HEK293 (cell line): ENCODE data around the gene TES.

Experiments used
- CTCF ChIA-PET: fragments of 350-600 bp; formaldehyde crosslinking; extraction: SDS; loops from one replicate; lab custom pipeline; 2021; ENCODE audit warnings: antibody characterized with exemption; lab: Yijun Ruan, JAX
- POLR2A ChIA-PET: fragments of 300-600 bp; formaldehyde crosslinking; extraction: SDS; loops from one replicate; lab custom pipeline; 2020; ENCODE audit warnings: antibody characterized with exemption, inconsistent platforms; lab: Yijun Ruan, JAX
- H3K27ac ChIP-seq: fragments of 200-500 bp; sonication (Bioruptor generic); 2 replicates; pipeline ENCODE4 v1.5.1; 2014; ENCODE audit warnings: low read depth, low read length, control low read depth, inconsistent platforms; ENCODE audit errors: extremely low read depth
- H3K36me3 ChIP-seq, 2 experiments: fragments of 200-500 bp in 1 of 2; sonication (Bioruptor generic) in 1 of 2; 1 replicate in 1 of 2; 2 replicates in 1 of 2; pipeline ENCODE4 v1.5.1; 2014 to 2017; ENCODE audit warnings: inconsistent platforms in 2 of 2, low read length in 2 of 2; ENCODE audit not compliant: control insufficient read depth in 2 of 2, insufficient read depth in 1 of 2
- H3K4me1 ChIP-seq: fragments of 200-500 bp; sonication (Bioruptor generic); 2 replicates; pipeline ENCODE4 v1.5.1; 2014; ENCODE audit warnings: mild to moderate bottlenecking, low read length, inconsistent platforms; ENCODE audit not compliant: control insufficient read depth, insufficient read depth
- H3K4me3 ChIP-seq: 2 replicates; pipeline ENCODE4 v1.5.1; 2011; ENCODE audit warnings: low read depth, mild to moderate bottlenecking, control low read depth, low read length, moderate library complexity
- H3K9me3 ChIP-seq: fragments of 200-500 bp; sonication (Bioruptor generic); 2 replicates; pipeline ENCODE4 v1.5.1; 2014; ENCODE audit warnings: low read depth, low read length, inconsistent platforms; ENCODE audit not compliant: control insufficient read depth, insufficient read depth
- BCL11A ChIP-seq: fragments of 450-650 bp; formaldehyde crosslinking; IDR thresholded peaks from 2 replicates; pipeline ENCODE4 v1.5.1; 2016; ENCODE audit warnings: low read depth, missing biosample characterization, missing genetic modification characterization
- SP3 ChIP-seq: fragments of 450-650 bp; formaldehyde crosslinking; IDR thresholded peaks from 2 replicates; pipeline ENCODE4 v1.5.1; 2016; ENCODE audit warnings: missing biosample characterization, missing genetic modification characterization
- TCF7L2 ChIP-seq: IDR thresholded peaks from 2 replicates; pipeline ENCODE4 v1.6.1; 2011; ENCODE audit warnings: low read depth, mild to moderate bottlenecking, inconsistent platforms, low read length, moderate library complexity, borderline replicate concordance
- ZFHX2 ChIP-seq: fragments of 450-650 bp; formaldehyde crosslinking; conservative IDR thresholded peaks from 2 replicates; pipeline ENCODE4 v1.5.1; 2016; ENCODE audit warnings: missing biosample characterization, missing genetic modification characterization
- ZFP41 ChIP-seq: fragments of 450-650 bp; formaldehyde crosslinking; IDR thresholded peaks from 2 replicates; pipeline ENCODE4 v1.5.1; 2016; ENCODE audit warnings: missing biosample characterization, missing genetic modification characterization, borderline replicate concordance
- ZNF121 ChIP-seq: fragments of 450-650 bp; formaldehyde crosslinking; IDR thresholded peaks from 2 replicates; pipeline ENCODE4 v1.5.1; 2016; ENCODE audit warnings: missing biosample characterization, missing genetic modification characterization
- ZNF132 ChIP-seq: fragments of 450-650 bp; formaldehyde crosslinking; IDR thresholded peaks from 2 replicates; pipeline ENCODE4 v1.5.1; 2017; ENCODE audit warnings: missing biosample characterization, missing genetic modification characterization, borderline replicate concordance
- ZNF138 ChIP-seq: fragments of 450-650 bp; formaldehyde crosslinking; IDR thresholded peaks from 2 replicates; pipeline ENCODE4 v1.5.1; 2016; ENCODE audit warnings: missing biosample characterization, missing genetic modification characterization, borderline replicate concordance
- ZNF175 ChIP-seq: fragments of 450-650 bp; formaldehyde crosslinking; IDR thresholded peaks from 2 replicates; pipeline ENCODE4 v1.5.1; 2016; ENCODE audit warnings: missing biosample characterization, missing genetic modification characterization
- ZNF211 ChIP-seq: fragments of 450-650 bp; formaldehyde crosslinking; IDR thresholded peaks from 2 replicates; pipeline ENCODE4 v1.5.1; 2016; ENCODE audit warnings: low read depth, missing biosample characterization, missing genetic modification characterization
- ZNF350 ChIP-seq: fragments of 450-650 bp; formaldehyde crosslinking; IDR thresholded peaks from 2 replicates; pipeline ENCODE4 v1.5.0; 2017; ENCODE audit warnings: missing biosample characterization, mild to moderate bottlenecking, missing genetic modification characterization
- ZNF354C ChIP-seq: fragments of 450-650 bp; formaldehyde crosslinking; IDR thresholded peaks from 2 replicates; pipeline ENCODE4 v1.5.1; 2016; ENCODE audit warnings: missing biosample characterization, missing genetic modification characterization, low read depth, borderline replicate concordance
- ZNF366 ChIP-seq: fragments of 450-650 bp; formaldehyde crosslinking; conservative IDR thresholded peaks from 2 replicates; pipeline ENCODE4 v1.5.1; 2016; ENCODE audit warnings: missing biosample characterization, missing genetic modification characterization
- ZNF521 ChIP-seq: fragments of 450-650 bp; formaldehyde crosslinking; IDR thresholded peaks from 2 replicates; pipeline ENCODE4 v1.5.1; 2017; ENCODE audit warnings: missing biosample characterization, mild to moderate bottlenecking, missing genetic modification characterization
- ZNF544 ChIP-seq: fragments of 450-650 bp; formaldehyde crosslinking; IDR thresholded peaks from 2 replicates; pipeline ENCODE4 v1.5.0; 2017; ENCODE audit warnings: missing biosample characterization, missing genetic modification characterization
- ZNF548 ChIP-seq: fragments of 450-650 bp; formaldehyde crosslinking; IDR thresholded peaks from 2 replicates; pipeline ENCODE4 v1.5.1; 2016; ENCODE audit warnings: missing biosample characterization, missing genetic modification characterization
- ZNF626 ChIP-seq: fragments of 450-650 bp; sonication (Bioruptor Pico); formaldehyde crosslinking; IDR thresholded peaks from 2 replicates; pipeline ENCODE4 v1.5.1; 2018; ENCODE audit warnings: missing biosample characterization, missing genetic modification characterization, inconsistent platforms
- ZNF658 ChIP-seq: fragments of 450-650 bp; formaldehyde crosslinking; IDR thresholded peaks from 2 replicates; pipeline ENCODE4; 2016; ENCODE audit warnings: missing biosample characterization, missing genetic modification characterization
- ZNF670 ChIP-seq: fragments of 450-650 bp; formaldehyde crosslinking; IDR thresholded peaks from 2 replicates; pipeline ENCODE4 v1.5.1; 2016; ENCODE audit warnings: missing biosample characterization, missing genetic modification characterization, low read depth
- ZNF701 ChIP-seq: fragments of 450-650 bp; formaldehyde crosslinking; IDR thresholded peaks from 2 replicates; pipeline ENCODE4 v1.5.1; 2016; ENCODE audit warnings: missing biosample characterization, missing genetic modification characterization
- ZNF707 ChIP-seq: fragments of 450-650 bp; formaldehyde crosslinking; IDR thresholded peaks from 2 replicates; pipeline ENCODE4 v1.5.1; 2016; ENCODE audit warnings: missing biosample characterization, missing genetic modification characterization
- ZNF776 ChIP-seq: fragments of 450-650 bp; formaldehyde crosslinking; IDR thresholded peaks from 2 replicates; pipeline ENCODE4 v1.5.0; 2017; ENCODE audit warnings: missing biosample characterization, missing genetic modification characterization, borderline replicate concordance
- ZNF785 ChIP-seq: fragments of 450-650 bp; formaldehyde crosslinking; IDR thresholded peaks from 2 replicates; pipeline ENCODE4 v1.5.1; 2016; ENCODE audit warnings: missing biosample characterization, missing genetic modification characterization
- ZNF837 ChIP-seq: fragments of 450-650 bp; formaldehyde crosslinking; IDR thresholded peaks from 2 replicates; pipeline ENCODE4 v1.5.1; 2016; ENCODE audit warnings: missing biosample characterization, missing genetic modification characterization
- ZNF843 ChIP-seq: fragments of 450-650 bp; formaldehyde crosslinking; IDR thresholded peaks from 2 replicates; pipeline ENCODE4 v1.5.1; 2016; ENCODE audit warnings: missing biosample characterization, missing genetic modification characterization
- TF ChIP-seq, protein P1 (sequence below): fragments of 450-650 bp; formaldehyde crosslinking; IDR thresholded peaks from 2 replicates; pipeline ENCODE4 v1.5.1; 2016; ENCODE audit warnings: missing biosample characterization, missing genetic modification characterization
- TF ChIP-seq, protein P2 (sequence below): fragments of 450-650 bp; formaldehyde crosslinking; IDR thresholded peaks from 2 replicates; pipeline ENCODE4 v1.5.1; 2017; ENCODE audit warnings: missing biosample characterization, missing genetic modification characterization
- TF ChIP-seq, protein P3 (sequence below): fragments of 450-650 bp; formaldehyde crosslinking; IDR thresholded peaks from 2 replicates; pipeline ENCODE4 v1.5.1; 2016; ENCODE audit warnings: missing biosample characterization, missing genetic modification characterization

The TES gene

DNA sequence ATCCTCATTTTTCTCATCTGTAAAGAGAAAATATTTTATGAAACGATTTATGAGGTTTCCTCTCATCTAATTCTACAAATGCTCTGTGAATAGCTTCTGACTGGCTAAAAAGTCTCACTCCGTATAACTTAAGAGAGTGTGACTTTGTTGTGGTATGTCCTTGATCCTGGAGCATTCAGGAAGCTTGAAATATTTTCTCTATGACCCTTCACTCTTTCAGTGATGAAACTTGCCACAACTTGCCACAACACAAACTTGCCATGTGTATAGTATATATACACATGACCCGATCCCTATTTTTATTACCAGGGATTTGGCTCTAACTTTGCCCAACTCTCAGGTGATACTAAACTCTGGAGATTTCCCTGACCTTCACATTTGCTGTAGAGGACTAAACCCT, 74.1 kb downstream of the TES start:
- POLR2A ChIA-PET: no interaction called here
- H3K36me3 ChIP-seq: no peaks in the 10 kb centered on the region
- TF ChIP-seq ZNF707: no peak
- no peak for TF ChIP-seq TCF7L2
- no peak for TF ChIP-seq ZNF658 (tag by site-specific recombination)
- no peak for TF ChIP-seq ZNF837 (tag by site-specific recombination)
- TF ChIP-seq ZNF211 (tag by site-specific recombination): no peak
- TF ChIP-seq ZNF785 (tag by site-specific recombination): no peak
- no peak for TF ChIP-seq ZNF366
- TF ChIP-seq ZNF521 (tag by site-specific recombination): no peak
- no peak for TF ChIP-seq ZNF175 (tag by site-specific recombination)
- no peak for TF ChIP-seq ZNF350 (tag by site-specific recombination)
- no peak for TF ChIP-seq ZFP41 (tag by site-specific recombination)
- no peak for TF ChIP-seq SP3 (tag by site-specific recombination)
- TF ChIP-seq ZFHX2 (tag by site-specific recombination): no peak
- no peak for TF ChIP-seq ZNF776 (tag by site-specific recombination)
- TF ChIP-seq, protein P1, sequence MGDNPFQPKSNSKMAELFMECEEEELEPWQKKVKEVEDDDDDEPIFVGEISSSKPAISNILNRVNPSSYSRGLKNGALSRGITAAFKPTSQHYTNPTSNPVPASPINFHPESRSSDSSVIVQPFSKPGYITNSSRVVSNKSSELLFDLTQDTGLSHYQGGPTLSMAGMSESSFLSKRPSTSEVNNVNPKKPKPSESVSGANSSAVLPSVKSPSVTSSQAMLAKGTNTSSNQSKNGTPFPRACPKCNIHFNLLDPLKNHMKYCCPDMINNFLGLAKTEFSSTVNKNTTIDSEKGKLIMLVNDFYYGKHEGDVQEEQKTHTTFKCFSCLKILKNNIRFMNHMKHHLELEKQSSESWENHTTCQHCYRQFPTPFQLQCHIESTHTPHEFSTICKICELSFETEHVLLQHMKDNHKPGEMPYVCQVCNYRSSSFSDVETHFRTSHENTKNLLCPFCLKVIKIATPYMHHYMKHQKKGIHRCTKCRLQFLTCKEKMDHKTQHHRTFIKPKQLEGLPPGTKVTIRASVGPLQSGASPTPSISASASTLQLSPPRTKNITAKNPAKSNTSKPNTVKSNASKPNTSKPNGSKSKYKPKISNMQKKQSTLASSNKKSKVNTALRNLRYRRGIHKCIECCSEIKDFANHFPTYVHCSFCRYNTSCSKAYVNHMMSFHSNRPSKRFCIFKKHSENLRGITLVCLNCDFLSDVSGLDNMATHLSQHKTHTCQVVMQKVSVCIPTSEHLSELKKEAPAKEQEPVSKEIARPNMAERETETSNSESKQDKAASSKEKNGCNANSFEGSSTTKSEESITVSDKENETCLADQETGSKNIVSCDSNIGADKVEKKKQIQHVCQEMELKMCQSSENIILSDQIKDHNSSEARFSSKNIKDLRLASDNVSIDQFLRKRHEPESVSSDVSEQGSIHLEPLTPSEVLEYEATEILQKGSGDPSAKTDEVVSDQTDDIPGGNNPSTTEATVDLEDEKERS (tag by site-specific recombination): no peak
- no peak for TF ChIP-seq ZNF626 (tag by site-specific recombination)
- no peak for TF ChIP-seq ZNF354C (tag by site-specific recombination)
- no peak for TF ChIP-seq ZNF701 (tag by site-specific recombination)
- TF ChIP-seq, protein P2, sequence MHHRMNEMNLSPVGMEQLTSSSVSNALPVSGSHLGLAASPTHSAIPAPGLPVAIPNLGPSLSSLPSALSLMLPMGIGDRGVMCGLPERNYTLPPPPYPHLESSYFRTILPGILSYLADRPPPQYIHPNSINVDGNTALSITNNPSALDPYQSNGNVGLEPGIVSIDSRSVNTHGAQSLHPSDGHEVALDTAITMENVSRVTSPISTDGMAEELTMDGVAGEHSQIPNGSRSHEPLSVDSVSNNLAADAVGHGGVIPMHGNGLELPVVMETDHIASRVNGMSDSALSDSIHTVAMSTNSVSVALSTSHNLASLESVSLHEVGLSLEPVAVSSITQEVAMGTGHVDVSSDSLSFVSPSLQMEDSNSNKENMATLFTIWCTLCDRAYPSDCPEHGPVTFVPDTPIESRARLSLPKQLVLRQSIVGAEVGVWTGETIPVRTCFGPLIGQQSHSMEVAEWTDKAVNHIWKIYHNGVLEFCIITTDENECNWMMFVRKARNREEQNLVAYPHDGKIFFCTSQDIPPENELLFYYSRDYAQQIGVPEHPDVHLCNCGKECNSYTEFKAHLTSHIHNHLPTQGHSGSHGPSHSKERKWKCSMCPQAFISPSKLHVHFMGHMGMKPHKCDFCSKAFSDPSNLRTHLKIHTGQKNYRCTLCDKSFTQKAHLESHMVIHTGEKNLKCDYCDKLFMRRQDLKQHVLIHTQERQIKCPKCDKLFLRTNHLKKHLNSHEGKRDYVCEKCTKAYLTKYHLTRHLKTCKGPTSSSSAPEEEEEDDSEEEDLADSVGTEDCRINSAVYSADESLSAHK: no peak
- no peak for TF ChIP-seq BCL11A (tag by site-specific recombination)
- H3K4me1 ChIP-seq: no peaks in the 10 kb centered on the region; the same call in 1 of the 2 replicates
- CTCF ChIA-PET: interaction anchor here (0.8 to 1.1 kb wide), 4 partner anchors 8 to 301 kb away, joined by 3 to 4 read pairs (median 3); no protein-coding TSS in a partner anchor
- no peak overlapping the region for H3K4me3 ChIP-seq
- no peaks in the 10 kb centered on the region for H3K9me3 ChIP-seq
- no peak overlapping the region for H3K27ac ChIP-seq

DNA sequence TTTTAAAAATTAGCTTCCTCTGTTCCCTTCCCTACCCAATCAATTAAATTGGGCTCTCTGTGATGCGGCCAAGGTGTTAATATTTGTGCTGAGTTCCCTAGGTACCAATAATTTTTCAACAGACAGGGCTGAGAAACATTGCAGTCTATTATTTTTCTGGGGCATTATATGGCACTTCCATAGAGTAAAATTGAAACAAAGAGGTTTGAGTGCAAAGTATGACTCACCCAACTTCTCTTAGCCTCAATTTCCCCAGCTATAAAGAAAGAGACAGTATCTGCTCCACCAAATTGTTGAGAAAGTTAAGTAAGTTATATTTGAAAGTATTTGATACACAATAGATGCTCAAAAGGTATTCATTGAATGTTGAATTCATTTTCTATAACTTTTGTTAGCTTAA, 74.9 kb downstream of the TES start:
- no peaks in the 10 kb centered on the region for H3K9me3 ChIP-seq
- no peak overlapping the region for H3K4me3 ChIP-seq
- POLR2A ChIA-PET: no interaction called here
- TF ChIP-seq, protein P3, sequence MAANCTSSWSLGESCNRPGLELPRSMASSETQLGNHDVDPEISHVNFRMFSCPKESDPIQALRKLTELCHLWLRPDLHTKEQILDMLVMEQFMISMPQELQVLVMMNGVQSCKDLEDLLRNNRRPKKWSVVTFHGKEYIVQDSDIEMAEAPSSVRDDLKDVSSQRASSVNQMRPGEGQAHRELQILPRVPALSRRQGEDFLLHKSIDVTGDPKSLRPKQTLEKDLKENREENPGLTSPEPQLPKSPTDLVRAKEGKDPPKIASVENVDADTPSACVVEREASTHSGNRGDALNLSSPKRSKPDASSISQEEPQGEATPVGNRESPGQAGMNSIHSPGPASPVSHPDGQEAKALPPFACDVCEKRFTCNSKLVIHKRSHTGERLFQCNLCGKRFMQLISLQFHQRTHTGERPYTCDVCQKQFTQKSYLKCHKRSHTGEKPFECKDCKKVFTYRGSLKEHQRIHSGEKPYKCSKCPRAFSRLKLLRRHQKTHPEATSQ (tag by site-specific recombination): no peak
- no peak for TF ChIP-seq ZNF843 (tag by site-specific recombination)
- no peak for TF ChIP-seq ZNF121 (tag by site-specific recombination)
- TF ChIP-seq ZNF138 (tag by site-specific recombination): no peak
- TF ChIP-seq ZNF626 (tag by site-specific recombination): no peak
- TF ChIP-seq ZNF670 (tag by site-specific recombination): no peak
- TF ChIP-seq ZNF544 (tag by site-specific recombination): no peak
- no peak for TF ChIP-seq ZNF132 (tag by site-specific recombination)
- TF ChIP-seq ZNF548 (tag by site-specific recombination): no peak
- no peaks in the 10 kb centered on the region; the same call in 1 of the 2 replicates for H3K4me1 ChIP-seq
- CTCF ChIA-PET: interaction anchor here (0.7 to 1.1 kb wide), 7 partner anchors 9 to 300 kb away, joined by 3 to 4 read pairs (median 3); no protein-coding TSS in a partner anchor
- H3K36me3 ChIP-seq: no peaks in the 10 kb centered on the region
- H3K27ac ChIP-seq: no peak overlapping the region
